Left kidney (tissue), 2 donors: ENCODE measurements around the gene SRD5A2. TPM values are rescaled to one million over a fixed set of nuclear protein-coding genes. Genes with fewer than 3 reads are reported as not detected.
"Not testable (repeated sequence)": the region's sequence is repeated elsewhere in the genome, so short reads cannot be mapped to it uniquely, and the experiment has no call there.

ENCODE experiments used
- DNase-seq: peaks from one replicate; pipeline ENCODE4 v3.0.0-alpha.2; 2013
- polyA plus RNA-seq: library from polyadenylated mRNA; unstranded; fragments of 120-200 nt; gene quantifications from one replicate; pipeline ENCODE4 v1.2.1, GENCODE V29; 2013; ENCODE audit not compliant: insufficient read length

The SRD5A2 gene
- polyA plus RNA-seq, 1 donor: 0.13 TPM

GRCh38 chr2:31534636-31535035 lies 46.1 kb downstream of the SRD5A2 start:
- DNase-seq: no peak

GRCh38 chr2:31533036-31533435 lies 47.7 kb downstream of the SRD5A2 start:
- no peak for DNase-seq

GRCh38 chr2:31531101-31531500 lies 49.6 kb downstream of the SRD5A2 start:
- DNase-seq: no peak

- no peak for DNase-seq
Measured at GRCh38 chr2:31529256-31529655, 51.5 kb downstream of the SRD5A2 start.

- no peak for DNase-seq
Measured at GRCh38 chr2:31528823-31529222, 51.9 kb downstream of the SRD5A2 start.

- peak; percentile 44 for DNase-seq
Measured at GRCh38 chr2:31526946-31527732, 53.6 kb downstream of the SRD5A2 start.

- DNase-seq: no peak
Measured at GRCh38 chr2:31525876-31526275, 54.9 kb downstream of the SRD5A2 start.

GRCh38 chr2:31524592-31524991 lies 56.1 kb downstream of the SRD5A2 start:
- DNase-seq: no peak

GRCh38 chr2:31523871-31524492 lies 56.8 kb downstream of the SRD5A2 start:
- peak; percentile 49 for DNase-seq

- DNase-seq: no peak
Measured at GRCh38 chr2:31522786-31523185, 58.0 kb downstream of the SRD5A2 start.

GRCh38 chr2:31517442-31518203 lies 63.1 kb downstream of the SRD5A2 start:
- no peak for DNase-seq

GRCh38 chr2:31515586-31515985 lies 65.2 kb downstream of the SRD5A2 start:
- no peak for DNase-seq

GRCh38 chr2:31513553-31513952 lies 67.2 kb downstream of the SRD5A2 start:
- DNase-seq: no peak

- no peak for DNase-seq
Measured at GRCh38 chr2:31511376-31511775, 69.4 kb downstream of the SRD5A2 start.

- no peak for DNase-seq
Measured at GRCh38 chr2:31505111-31505510, 75.6 kb downstream of the SRD5A2 start.

- no peak for DNase-seq
Measured at GRCh38 chr2:31504311-31504710, 76.4 kb downstream of the SRD5A2 start.

GRCh38 chr2:31496451-31496874 lies 84.3 kb downstream of the SRD5A2 start:
- DNase-seq: not testable (repeated sequence)

GRCh38 chr2:31489339-31489738 lies 91.4 kb downstream of the SRD5A2 start:
- not testable (repeated sequence) for DNase-seq

GRCh38 chr2:31483246-31483645 lies 97.5 kb downstream of the SRD5A2 start:
- DNase-seq: no peak

GRCh38 chr2:31476511-31477180 lies 104.1 kb downstream of the SRD5A2 start:
- DNase-seq: no peak

GRCh38 chr2:31475692-31476091 lies 105.0 kb downstream of the SRD5A2 start:
- DNase-seq: no peak

GRCh38 chr2:31474296-31474695 lies 106.4 kb downstream of the SRD5A2 start:
- no peak for DNase-seq
